Measurements from ENCODE around the gene GEMIN7.

GEMIN7 gene

DNA sequence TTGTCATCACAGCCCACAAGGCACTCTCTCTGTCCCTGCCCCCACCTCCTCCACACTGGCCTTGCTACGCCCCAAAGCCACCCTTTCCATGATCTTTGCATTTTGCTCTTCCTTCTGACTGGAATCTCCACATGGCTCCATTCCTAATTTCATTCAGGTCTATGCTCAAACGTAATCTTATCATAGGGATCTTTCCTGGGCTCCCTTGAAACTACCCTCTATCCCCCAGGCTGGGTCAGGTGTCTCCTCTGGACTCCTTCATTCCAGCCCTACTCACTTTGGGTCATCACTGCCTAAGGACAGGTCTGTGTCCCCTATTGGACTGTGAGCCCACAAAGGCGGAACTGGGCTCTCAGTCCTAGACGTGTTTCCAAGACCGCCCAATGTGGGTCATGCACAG is 3.1 kb downstream of the GEMIN7 start:
- in situ Hi-C loops (cut with HindIII; ENCODE audit: low sequenced_read_pairs) = no loop called here

DNA sequence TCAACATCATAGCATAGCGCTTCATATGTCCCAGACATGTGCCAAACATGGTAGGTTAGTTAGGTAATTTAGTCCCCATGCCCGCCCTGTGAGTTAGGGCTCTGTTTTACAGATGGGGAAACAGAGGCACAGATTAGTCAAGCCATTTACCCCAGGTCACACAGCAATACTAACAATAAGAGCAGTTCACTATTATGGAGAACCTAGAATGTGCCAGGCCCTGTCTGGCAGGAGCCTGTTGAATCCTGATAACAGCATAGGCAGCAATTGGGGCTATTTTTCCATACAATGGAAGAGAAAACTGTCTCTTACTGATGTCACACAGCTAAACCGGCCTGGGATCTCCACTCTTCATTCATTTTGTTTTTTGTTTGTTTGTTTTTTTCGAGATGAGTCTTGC is 7.4 kb downstream of the GEMIN7 start:
- in situ Hi-C loops (cut with HindIII; ENCODE audit: low sequenced_read_pairs) = no loop called here

DNA sequence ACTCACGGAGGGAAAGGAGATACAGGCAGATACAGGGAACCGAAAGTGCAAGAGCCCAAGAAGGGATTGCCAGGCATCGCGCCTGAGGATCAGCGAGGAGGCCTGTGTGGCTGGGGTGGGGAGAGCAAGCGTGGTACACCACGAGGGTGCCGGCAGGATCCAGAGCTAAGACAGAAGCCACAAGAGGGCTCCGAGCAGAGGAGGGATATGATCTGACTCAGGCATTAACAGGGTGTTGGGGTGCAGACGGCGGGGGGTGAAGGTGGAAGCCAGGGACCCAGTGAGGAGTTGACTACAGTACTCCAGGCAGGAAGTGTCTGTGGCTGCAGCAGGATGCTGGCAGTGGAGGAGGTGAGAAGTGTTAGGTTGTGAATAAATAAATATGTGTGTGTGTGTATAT is 8.5 kb downstream of the GEMIN7 start:
- in situ Hi-C loops (cut with HindIII; ENCODE audit: low sequenced_read_pairs) = no loop called here

DNA sequence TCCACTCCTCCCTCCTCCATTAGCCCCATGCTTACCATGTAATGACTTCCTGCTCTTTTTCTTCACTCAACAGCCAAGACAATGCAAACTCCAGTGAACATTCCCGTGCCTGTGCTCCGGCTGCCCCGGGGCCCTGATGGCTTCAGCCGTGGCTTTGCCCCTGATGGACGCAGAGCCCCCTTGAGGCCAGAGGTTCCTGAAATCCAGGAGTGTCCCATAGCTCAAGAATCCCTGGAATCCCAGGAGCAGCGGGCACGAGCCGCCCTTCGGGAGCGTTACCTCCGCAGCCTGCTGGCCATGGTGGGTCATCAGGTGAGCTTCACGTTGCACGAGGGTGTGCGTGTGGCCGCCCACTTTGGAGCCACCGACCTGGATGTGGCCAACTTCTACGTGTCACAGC is 11.0 kb downstream of the GEMIN7 start:
- in situ Hi-C loops (cut with HindIII; ENCODE audit: low sequenced_read_pairs) = no loop called here

DNA sequence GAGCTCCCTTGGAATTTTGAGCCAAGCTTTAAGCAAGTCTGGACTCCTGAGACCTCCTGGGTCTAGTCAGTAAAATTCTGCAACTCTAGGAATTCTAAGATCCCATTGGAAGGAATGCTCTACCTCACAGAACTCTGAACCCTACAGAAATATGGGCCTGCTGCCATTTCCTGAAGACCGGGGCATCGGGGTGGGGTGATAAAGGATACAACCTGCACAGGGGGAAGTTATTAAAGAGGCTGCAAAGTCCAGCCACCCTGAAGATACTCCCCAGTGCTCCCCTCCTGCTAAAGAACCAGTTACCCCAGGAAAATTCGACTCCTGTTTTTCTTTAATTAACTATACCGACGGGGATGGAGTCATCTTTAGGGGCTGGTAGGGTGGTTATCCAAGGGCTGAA is 11.5 kb downstream of the GEMIN7 start:
- in situ Hi-C loops (cut with HindIII; ENCODE audit: low sequenced_read_pairs) = no loop called here

DNA sequence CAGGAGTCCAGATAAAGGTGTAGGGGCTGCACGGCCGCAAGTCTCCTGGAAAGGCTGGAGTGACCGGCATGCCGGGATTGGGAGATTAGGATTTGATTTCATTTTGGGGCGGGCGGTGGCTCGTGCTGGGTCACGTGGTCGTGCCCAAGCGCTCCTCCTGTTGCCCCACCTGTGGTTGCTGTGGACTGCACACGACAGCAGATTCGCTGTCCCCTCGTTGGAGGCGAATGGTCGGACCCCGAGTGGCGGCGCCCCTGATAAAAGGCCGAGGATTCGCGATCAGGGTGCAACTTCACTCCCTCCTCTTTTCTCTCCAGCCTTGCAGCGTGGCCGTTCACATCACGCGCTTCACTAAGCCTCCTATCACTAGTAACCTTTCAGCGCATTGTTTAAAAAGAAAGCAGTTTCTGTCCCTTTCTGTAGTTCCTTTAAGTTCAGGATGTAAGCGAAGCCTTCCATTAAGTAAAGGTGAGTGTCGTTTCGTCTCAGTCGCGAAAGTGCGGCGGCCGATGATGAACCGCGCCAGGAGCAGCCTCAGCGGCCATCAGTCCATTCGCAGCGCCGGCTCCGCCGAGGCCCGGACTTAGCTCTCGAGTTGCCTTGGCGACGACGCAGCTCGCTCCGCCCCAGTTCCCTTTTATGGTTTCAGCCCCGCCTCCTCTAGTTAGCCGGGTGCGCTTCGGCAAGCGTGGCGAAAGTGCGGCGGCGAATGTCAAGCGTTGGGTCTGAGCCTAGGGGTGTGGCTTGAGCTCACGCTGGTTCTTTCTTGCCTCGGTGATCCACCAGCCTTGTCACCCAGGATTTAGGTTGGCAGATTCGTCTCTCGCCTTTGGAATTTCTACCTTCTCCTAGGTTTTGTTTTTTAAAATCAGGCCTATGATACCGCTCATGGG is 12.2 kb downstream of the GEMIN7 start:
- in situ Hi-C loops (cut with HindIII; ENCODE audit: low sequenced_read_pairs) = no loop called here

DNA sequence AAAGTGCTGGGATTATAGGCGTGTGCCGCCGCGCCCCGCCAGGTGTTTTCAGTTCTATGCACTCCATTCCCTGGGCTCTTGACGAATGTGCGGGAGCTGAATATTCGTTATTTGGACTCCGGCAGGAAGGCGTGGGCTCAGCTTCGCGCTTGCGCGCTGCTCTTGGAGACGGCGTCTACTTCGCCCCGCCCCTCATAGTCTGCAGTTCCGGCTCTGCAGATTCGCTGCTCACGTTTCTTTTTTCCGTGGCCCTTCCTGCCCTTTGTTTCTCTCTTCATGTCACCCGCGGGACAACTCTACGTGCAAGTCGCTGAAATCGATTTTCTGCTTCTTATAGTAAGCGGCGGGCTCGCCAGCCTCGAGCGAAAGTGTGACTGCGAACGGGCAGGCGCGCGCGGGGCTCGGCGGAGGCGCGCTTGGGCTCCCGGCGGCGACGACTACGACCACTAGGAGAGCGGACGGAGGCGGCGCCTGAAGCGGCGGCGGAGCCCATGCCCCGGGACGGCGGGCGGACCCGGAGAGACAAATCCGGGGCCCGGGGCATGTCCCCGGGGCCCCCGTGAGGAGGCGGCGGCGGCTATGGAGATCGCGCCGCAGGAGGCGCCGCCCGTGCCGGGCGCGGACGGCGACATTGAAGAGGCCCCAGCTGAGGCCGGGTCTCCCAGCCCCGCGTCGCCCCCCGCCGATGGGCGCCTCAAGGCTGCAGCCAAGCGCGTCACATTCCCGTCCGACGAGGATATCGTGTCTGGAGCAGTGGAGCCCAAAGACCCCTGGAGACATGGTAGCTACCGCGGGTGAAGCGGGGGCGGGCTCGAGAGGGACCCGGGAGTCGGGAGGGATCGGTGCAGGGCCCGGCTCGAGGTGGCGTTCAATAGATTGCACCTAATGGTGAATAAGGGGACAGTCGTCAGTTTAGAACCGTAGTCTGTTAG is 14.0 kb downstream of the GEMIN7 start, which contains the start of gene PPP1R37:
PPP1R37 (plus strand) TSS at position 433 of the 932 bp plus-strand sequence; CDS start at position 580, 147 bp downstream.
- in situ Hi-C loops (cut with HindIII; ENCODE audit: low sequenced_read_pairs) = no loop called here

DNA sequence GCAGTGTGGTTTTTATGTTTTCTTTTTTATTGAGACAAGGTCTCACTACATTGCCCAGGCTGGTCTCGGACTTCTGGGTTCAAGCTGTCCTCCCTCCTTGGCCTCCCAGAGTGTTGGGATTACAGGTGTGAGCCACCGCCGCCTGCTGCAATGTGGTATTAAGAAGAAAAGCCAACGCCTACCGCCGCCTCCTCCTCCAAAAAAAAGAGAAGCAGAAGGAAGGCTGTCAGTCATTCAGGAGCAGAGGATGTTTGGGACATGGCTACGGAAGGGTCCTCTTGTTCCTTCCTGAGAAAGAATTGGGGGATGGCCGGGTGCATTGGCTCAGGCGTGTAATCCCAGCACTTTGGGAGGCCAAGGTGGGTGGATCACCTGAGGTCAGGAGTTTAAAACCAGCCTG is 15.1 kb downstream of the GEMIN7 start:
- in situ Hi-C loops (cut with HindIII; ENCODE audit: low sequenced_read_pairs) = no loop called here

DNA sequence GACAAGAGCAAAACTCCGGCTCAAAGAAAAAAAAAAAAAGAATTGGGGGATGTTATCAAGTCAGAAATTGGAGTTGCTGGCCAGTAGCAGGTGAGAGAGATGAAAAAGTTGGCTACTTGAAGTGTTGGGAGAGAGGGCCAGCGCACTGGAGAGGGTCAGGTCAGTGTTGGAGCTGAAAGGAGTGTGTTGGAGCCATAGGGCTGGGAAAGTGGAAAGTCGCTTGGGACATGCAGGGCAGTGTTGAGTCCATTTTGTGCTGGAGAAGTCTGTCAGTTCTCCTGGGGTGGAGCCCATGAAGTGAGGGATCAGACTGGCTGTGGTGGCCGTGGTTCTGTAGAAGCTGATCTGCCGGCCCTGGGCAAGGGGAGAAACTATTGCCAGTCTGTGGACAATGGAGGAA is 15.6 kb downstream of the GEMIN7 start:
- in situ Hi-C loops (cut with HindIII; ENCODE audit: low sequenced_read_pairs) = no loop called here

DNA sequence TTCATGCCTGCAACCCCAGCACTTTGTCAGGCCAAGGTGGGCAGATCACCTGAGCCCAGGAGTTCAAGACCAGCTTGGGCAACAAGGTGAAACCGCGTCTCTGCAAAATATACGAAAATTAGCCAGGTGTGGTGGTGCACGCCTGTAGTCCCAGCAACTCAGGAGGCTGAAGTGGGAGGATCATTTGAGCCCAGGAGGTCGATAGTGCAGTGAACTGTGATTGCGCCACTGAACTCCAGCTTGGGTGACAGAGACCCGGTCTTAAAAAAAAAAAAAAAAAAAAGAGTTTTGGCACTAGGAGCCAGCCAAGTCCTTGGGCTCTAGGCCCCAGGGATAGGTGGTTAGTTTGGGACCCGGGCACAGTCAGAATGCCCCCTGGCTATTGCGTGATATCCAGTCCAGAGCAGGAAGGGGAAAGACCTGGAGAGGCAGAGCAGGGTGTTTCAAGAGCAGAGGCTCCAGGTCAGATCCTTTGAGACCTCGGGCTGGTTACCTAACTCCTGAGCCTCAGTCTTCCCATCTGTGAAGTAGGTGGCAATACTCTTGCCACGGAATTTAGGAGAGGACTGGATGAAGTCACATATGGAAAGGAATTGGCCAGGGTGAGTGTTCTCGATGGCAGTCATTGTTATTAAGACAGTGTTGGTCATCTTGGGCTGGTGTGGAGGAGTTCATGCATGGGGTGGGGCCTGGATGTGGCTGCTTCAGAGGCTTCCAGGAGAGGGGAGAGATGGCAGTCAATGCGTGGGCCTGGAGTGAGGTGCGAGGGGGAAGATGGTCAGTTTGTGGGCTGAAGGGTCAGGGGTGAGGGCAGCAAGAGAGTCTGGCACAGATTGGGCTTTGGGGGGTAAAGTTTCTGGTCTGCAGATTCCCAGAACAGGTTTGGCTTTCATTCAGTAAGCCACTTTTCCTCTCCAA is 16.7 kb downstream of the GEMIN7 start:
- in situ Hi-C loops (cut with HindIII; ENCODE audit: low sequenced_read_pairs) = no loop called here

DNA sequence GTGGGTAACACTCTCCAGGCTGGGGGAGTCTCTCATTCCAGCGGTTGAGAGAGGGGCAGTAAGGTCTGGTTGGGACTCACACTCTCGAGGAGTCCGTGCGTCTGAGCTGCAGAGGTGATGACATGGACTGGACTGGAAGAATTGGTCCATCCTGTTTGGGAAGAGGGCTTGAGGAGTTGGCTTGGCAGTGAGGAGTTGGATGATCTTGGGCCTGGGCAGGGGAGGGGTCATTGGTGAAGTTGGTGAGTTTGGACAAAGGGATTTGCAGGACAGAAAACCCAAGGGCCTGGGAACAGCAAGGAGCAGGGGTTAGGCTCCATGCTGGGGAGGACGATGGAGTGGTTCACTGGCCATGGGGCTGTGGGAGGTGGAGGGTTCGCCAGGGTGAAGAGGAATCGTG is 17.6 kb downstream of the GEMIN7 start:
- in situ Hi-C loops (cut with HindIII; ENCODE audit: low sequenced_read_pairs) = no loop called here

DNA sequence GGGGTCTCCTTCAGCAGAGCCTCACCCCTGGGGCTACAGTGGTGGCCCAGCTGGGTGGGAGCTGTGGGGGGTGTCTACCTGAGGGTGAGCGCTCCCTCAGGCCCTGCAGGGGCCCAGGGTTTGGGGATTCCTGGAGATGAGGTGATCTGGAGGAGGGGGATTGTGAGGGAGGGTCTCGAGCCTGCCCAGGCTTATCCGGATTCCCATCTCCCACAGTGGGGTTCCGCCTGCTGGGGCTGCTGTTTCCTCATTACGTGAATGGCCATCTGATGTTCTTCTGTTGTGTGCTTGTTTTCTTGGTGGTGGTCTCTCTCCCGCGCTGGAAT is 18.4 kb downstream of the GEMIN7 start:
- in situ Hi-C loops (cut with HindIII; ENCODE audit: low sequenced_read_pairs) = no loop called here

DNA sequence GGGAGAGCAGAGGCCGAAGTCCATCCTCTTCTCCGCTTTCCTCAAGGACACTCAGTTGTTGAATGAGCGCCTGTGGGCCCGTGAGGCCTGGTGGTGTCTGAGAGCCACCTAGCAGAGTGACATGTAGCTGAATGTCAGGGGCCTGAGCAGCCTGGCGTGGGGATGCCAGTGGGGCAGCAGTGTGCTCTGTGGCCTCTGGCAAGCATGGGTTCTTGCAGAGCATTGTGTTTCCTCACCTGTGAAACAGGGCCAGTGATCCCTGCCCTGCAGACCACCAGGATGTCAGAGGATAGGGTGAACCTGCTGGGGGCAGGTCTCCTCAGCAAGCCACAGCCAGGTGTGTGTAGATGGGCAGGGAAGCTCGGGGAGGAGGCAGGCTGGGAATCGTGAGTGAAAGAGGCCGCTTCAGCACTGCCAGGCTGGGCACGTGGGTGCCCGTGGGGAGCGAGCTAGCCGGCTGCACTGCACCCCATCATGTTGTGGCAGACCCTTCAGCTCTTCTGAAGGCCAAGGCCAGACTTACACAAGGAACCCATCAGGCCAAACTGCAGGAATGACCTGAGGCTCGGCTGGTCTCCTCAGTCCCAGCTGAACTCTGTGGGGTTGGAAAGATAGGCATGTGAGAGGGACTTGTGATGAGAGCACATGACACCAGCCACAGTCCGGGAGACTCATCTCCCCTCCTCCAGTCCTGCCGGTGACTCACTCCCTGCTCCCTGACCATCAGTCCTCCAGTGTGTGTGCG is 18.9 kb downstream of the GEMIN7 start:
- in situ Hi-C loops (cut with HindIII; ENCODE audit: low sequenced_read_pairs) = no loop called here

DNA sequence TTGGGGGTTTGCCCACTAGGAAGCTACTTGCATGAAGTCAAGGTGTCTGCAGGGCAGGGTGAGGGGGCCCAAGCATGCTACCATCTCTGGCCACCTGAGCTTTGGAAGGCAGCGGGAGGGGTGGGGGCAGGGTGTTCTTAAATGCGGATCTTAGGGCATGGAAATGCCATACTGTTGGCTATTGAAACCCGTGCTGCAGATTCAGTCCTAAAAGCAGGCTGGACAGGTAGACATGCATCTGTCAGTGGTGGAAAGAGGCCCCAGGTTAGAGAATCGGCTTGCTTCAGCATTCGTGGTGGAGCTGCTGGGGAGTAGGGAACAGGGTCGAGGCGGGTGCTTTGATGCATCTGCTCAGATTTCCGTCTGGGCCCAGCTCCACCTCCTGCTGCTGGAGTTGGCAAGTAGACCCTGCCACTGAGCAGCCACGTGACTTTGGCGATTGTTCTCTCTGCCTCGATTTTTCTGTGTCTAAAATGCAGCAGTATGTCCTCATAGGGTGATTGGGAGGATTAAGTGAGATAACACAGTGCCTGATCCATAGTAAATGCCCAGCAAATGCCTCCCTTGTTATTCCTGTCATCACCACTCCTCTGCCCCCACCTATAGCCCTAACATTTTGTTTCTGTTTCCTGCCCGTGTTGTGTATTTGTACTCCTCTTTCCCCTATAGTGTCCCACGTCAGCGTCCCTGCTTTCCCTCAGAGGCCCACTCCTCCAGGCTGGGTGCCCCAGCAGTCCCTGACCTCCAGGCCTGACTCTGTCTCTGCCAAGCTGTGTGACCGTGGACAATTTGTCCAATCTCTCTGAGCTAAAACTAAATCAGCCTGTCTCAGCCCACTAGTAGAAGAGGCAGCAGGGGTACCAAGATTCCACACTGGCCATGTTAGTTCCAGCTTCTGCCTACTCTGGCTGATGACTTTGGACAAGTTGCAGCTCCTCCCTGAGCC is 19.7 kb downstream of the GEMIN7 start:
- in situ Hi-C loops (cut with HindIII; ENCODE audit: low sequenced_read_pairs) = no loop called here

DNA sequence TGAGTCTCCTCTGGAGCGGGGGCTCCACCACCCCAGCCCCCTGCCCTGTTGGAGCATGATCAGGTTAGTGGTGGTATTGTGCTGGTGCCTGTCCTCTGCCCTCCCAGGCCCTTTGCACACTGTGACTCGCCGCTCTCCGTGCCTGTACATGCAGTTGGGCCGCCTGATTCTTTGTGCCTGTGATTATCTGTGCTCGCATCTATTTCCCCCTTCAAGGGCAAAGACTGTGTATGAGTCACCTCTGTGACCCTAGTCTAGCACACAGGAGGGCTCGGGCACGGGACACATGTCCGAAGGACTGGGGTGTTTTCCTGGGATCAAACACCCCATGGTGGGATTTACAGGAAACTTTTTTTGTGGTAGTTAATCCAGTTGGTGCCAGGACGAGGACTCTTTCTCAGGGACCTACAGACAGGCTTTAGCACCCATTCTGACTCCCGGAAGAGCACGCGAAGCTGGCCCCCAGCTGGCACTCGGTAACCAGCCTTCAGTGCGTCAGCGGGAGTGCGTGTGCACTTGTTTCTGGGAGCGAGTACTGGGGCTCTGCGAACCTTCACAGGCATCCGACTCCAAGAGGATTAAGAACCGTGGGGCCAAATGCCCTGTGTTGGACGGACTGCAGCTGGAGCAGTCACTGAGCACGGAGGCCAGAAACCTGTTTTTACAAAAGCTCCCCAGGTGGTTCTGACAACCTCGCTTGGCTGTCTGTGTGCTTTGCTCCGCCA is 20.6 kb downstream of the GEMIN7 start:
- in situ Hi-C loops (cut with HindIII; ENCODE audit: low sequenced_read_pairs) = no loop called here

DNA sequence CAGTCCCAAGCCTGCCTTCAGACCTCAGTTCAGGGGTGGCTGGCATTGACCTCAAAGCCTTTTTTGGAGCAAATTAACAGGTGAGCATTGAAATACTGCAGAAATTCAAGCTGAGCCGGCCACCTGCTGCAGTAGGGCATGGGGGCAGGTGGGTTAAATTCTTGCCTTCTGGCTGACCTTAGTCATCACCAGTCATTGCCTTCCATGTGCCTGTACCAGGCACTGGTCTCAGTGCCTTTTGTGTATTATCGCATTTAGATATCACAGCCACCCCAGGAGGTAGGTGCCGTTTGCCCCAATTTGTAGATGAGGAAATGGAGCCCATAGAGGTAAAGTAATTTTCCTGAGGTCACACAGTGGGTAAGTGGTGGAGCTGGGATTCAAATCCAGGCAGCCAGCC is 21.1 kb downstream of the GEMIN7 start:
- in situ Hi-C loops (cut with HindIII; ENCODE audit: low sequenced_read_pairs) = no loop called here

DNA sequence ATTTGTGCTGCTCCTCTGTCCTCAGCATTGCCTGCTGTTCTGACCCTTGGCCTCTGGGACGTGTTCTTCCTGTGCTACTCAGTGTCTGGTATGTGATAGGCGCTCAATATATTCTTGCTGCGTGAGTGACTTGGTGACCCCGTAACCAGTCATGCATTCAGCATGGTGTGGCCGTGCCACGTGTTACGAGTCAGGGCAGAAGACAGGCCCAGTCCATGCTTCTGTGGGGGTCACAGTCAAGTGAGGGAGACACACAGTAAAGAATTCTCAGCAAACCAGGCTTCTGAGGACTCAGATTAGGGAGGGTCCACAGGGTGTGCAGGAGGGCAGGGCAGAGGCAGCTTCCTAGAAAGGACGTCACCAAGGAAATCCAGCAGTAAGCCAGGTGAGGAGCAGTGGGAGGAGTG is 21.8 kb downstream of the GEMIN7 start:
- in situ Hi-C loops (cut with HindIII; ENCODE audit: low sequenced_read_pairs) = no loop called here

DNA sequence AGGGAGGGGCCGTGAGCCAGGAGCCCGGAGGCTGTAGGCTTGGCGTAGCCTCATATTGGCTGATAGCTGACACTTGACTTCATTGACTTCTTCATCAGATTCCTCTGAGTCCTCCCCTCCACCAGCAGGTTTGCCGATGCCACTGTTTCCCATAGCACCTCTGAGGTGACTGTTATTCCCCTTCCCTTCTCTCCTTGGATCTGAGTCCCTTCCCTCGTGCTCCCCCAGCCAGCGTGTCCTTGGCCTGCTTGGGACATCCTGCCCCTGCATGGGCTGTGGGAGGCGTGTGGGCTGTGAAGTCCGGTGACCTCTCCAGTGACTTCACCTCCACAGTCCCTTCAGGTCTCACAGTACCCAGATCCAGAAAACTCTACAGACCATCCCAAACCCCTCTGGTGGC is 22.7 kb downstream of the GEMIN7 start:
- in situ Hi-C loops (cut with HindIII; ENCODE audit: low sequenced_read_pairs) = no loop called here
